ENCODE results near the gene FRAS1.

- TF ChIP-seq POLR2AphosphoS5 (IDR thresholded peaks at IDR 0.05; ENCODE audit: borderline replicate concordance, low read depth, low read length), result no peak
- no peak for TF ChIP-seq EZH2 (IDR thresholded peaks at IDR 0.05)
- no peak for TF ChIP-seq FOXP2 (optimal IDR thresholded peaks at IDR 0.05; ENCODE audit: control extremely low read depth, extremely low read length, insufficient read depth)
Measured at GRCh38 chr4:78186597-78187543, 129.7 kb downstream of the FRAS1 start.
